NCI-H82 treated with DMSO at 0.1 percent for 48 hours (cell line): ENCODE results near the gene YES1.
"Not testable (repeated sequence)": the region's sequence is repeated elsewhere in the genome, so short reads cannot be mapped to it uniquely, and the experiment has no call there.

Experiments
- DNase-seq: peaks from one replicate; lab custom pipeline; 2025; ENCODE audit not compliant: unreplicated experiment; lab: John Stamatoyannopoulos, UW

Gene YES1

DNA sequence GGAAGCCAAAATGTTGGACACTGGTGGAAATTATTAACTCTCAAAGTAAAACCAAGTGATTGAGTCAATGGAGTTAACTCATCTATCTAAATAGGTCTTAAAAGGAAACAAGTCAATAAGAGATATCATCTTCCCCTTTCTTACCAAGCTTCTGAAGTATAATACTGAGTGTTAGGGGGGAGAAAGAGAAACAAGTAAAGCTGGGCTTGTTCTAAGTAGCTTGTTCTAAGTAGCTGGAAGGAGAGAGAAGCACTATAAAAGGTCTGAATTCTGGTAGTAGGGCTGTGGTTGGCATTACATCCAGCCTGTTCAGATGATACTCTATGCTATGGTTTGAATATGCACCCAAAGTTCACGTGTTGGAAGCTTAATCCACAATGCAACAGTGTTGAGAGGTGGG lies 26.8 kb downstream of the YES1 start:
- no peak for DNase-seq

DNA sequence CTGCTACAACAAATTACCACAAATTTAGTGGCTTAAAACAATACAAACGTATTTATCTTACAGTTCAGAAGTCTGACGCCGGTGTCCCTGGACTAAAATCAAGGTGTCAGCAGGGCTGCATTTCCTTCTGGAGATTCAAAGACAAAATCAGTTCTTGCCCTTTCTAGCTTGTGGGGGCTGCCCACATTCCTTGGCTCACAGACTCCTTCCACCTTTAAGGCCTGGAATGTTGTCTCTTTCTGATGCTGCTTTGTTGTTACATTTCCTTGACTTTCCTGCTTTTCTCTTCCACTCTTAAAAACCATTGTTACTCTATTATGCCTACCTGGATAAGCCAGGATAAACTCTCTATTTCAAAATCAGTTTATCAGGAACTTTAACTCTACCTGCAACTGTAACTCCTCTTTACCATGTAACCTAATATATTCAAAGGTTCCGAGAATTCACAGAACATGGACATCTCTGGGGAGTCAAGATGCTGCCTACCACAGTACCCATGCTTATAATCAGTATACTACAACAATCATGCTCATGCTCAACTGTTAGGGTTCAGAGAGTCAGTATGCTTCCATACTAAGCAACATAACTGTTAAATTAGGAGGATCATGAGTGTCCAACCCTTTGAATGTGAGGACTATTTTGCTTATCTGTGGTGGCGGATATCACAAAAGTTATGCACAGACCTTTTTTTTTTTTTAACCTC lies 27.4 kb downstream of the YES1 start:
- DNase-seq = no peak

- no peak for DNase-seq
Observed at GRCh38 chr18:778194-778927, 33.7 kb downstream of the YES1 start.

GRCh38 chr18:777021-777420 lies 35.0 kb downstream of the YES1 start:
- no peak for DNase-seq

- not testable (repeated sequence) for DNase-seq
Observed at GRCh38 chr18:776044-776443, 36.0 kb downstream of the YES1 start.

DNA sequence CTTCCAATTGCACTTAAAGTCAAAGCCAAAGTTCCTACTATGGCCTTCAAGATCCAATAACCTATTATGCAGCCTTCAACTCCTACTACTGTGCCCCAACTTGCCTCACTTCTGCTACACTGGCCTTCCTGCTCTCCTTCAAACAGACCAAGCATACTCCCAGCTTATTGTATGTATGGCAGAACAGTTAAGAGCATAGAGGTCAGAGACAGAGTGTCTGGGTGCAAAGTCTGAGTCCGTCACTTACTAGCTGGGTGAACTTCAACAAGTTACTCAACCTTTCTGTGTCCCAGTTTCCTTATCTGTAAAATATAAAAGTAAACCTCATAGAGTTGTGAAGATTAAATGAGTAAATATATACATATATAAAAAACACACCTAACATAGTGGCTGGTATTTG lies 37.2 kb downstream of the YES1 start:
- DNase-seq = no peak

DNA sequence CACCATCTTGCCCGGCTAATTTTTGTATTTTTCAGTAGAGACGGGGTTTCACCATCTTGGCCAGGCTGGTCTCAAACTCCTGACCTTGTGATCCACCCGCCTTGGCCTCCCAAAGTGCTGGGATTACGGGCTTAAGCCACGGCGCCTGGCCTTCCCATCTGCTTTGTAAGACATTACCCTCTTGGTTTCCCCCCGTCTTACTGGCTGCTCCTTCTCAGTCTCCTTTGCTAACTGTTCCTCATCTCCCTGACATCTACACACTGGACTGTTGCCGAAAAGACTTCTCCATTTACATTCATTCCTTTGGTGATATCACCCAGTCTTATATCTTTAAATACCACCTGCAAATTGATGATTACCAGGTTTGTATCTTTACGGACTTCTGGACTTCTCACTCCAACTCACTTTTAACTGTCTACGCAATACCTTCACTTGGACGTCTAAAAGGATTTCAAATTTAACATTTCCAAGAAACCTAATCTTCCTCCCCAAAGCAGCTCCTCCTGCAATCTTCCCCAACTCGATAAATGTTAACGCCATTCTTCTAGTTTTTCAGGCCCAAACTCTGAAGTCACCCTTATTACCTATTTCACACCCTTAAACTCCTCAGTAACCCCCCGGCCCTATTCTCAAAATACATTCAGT lies 37.9 kb downstream of the YES1 start:
- DNase-seq = no peak

DNA sequence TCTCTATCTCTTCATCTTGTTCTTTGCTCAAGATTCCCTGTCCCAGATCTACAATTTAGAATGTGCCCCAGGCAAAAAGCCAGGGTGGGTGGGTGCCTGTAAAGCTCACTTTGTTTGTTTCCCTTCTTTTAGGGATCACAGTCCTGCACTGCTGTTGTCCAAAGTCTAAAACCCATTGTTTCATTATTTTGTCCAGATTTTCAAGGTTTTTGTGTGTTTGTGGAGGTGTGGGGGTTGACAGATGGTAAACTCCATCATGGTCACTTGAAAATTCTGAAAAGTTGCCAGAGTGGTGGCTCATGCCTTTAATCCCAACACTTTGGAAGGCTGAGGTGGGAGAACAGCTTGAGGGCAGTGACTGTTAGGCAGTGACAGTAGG lies 41.5 kb downstream of the YES1 start:
- no peak for DNase-seq

- no peak for DNase-seq
Observed at GRCh38 chr18:767961-768360, 44.1 kb downstream of the YES1 start.

DNA sequence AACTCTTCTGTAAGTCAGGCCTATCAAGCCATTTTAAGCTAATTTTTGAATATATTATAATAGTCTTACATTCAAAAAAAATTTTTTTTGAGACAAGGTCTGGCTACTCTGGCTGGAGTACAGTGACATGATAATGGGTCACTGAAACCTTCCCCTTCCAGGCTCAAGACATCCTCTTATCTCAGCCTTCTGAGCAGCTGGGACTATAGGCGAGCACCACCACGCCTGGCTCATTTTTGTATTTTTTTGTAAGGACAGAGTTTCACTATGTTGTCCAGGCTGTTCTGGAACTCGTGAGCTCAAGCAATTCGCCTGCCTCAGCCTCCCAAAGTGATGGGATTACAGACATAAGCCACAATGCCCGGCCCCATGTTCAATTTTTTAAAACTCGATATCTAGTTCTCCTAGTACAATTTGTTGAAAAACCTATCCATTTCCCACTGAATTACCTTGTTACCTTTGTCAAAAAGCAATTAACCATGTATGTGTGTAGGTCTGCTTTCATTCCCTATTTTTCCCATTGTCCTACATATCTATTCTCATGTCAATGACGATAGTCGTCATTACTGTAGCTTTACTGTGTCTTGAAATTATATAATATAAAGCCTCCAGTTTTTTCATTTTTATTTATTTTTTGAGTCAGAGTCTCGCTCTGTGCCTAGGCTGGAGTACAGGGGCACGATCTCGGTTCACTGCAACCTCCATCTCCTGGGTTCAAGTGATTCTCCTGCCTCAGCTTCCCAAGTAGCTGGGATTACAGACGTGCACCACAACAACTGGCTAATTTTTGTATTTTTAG lies 44.8 kb downstream of the YES1 start:
- no peak for DNase-seq

DNA sequence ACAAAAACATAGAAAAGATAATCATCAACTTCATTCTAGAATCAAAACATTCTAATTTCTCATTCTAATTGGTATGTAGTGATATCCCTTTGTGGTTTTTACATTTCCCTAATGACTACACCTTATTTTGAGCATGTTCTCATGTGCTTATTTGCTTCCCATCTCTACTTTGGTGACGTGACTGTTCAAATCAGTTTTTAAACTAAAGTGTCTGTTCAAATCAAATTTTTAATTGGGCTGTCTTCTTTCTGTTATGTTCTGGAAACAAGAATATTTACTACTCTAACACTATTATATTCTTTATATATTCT lies 45.5 kb downstream of the YES1 start:
- no peak for DNase-seq

DNA sequence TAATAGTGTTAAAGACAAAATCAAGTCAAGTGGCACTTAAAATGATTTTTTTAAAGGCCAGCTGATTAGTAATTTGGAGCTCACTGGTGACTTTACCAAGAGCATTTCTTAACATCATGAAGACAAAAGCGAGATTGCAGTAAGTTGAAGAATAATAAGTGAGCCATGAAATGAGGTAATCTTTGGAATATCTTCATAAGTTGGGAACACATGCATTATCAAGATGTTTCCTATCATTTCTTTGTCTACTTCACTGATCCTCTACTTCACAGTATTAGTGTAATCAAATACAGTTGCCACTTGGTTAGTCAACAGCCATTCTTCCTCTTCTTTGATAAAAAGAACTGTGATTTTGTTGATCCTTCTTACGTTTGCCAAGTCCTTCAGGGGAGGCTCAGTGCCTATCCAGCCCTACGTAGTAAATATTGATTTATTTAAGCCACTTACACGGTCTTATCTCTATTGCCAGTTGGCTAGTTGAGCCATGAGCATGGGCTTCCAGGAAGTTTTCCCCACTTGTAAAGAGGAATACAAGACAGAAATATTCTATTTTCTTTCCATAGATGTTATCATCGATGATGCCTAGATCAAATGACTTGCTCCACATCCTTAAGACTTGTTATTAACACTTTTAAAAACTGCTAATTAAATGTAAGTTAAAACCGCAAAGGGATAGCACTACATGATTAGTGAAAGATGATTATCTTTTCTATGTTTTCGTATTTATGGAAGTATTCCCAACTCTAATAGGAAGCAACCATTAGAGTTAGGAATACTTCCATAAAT lies 46.1 kb downstream of the YES1 start:
- peak; percentile 56 for DNase-seq

DNA sequence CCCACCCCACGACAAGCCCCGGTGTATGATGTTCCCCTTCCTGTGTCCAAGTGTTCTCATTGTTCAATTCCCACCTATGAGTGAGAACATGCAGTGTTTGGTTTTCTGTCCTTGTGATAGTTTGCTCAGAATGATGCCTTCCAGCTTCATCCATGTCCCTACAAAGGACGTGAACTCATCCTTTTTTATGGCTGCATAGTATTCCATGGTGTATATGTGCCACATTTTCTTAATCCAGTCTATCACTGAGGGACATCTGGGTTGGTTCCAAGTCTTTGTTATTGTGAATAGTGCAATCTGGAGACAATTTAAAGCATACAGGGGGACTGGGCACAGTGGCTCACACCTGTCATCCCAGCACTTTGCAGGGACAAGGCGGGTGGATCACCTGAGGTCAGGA lies 52.2 kb downstream of the YES1 start:
- not testable (repeated sequence) for DNase-seq

DNA sequence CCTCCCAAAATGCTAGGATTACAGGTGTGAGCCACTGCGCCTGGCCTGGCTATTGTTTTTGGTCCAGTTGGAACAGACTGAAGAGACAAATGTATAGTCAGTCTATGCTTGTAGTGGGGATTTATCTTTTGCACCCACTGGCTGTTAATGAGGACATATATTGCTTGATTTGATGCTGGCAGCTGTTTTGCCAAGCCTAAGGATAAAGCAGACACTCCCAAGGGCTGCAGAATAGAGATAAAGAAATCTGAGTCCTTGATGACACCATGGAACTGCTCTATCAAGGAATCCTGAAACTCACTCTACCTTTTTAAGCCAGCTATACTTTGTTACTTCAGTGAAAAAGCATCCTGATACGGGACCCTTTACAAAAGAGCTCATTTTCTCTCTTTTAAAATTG lies 56.5 kb downstream of the YES1 start:
- DNase-seq = no peak

GRCh38 chr18:754656-755055 lies 57.4 kb downstream of the YES1 start:
- no peak for DNase-seq

DNA sequence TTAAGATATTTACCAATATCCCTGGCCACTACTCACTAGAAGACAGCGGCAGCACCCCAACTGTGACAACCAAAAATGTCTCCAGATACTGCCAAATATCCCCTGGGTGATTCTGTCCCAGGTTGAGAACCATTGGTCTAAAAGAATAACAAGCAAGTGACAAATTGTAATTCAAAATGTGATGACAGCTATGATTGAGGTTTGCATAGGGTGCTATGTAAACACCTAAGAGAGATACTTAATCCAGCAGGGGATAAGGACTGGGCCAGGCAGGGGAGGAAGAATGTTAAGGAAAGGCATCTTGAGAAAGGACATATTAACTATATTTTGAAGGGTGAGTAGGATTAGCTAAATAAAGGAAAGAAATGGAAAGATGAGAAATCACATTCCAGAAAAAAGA lies 61.6 kb downstream of the YES1 start:
- DNase-seq = no peak

- DNase-seq = no peak
Observed at GRCh38 chr18:744832-745597, 67.0 kb downstream of the YES1 start.

GRCh38 chr18:741931-742512 lies 70.0 kb downstream of the YES1 start:
- DNase-seq = peak; percentile 10

DNA sequence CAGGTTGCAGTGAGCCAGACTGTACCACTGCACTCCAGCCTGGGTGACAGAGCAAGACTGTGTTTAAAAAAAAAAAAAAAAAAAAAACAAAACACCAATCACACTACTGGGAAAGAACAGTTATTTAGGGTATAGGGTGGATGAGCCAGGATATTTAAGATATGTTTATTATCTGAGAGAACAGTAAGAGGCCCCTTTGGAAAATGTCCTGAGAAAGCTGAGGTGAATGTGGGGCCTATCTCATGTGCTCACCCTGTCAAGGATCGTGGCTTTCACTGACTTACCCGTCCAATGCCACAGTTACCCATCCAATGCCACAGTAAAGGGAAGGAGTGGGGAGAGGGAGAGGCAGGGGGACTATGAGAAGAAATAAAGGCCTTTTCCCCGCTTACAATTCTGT lies 79.7 kb downstream of the YES1 start:
- DNase-seq = no peak

GRCh38 chr18:731185-731584 lies 80.9 kb downstream of the YES1 start:
- no peak for DNase-seq
